H1 (cell line): ENCODE data around the gene ZBTB26. TPM values are rescaled to one million over a fixed set of nuclear protein-coding genes. Genes with fewer than 3 reads are reported as not detected.

Experiments
- CTCF ChIA-PET: fragments of 300-600 bp; sonication (Branson Sonifier 250); formaldehyde crosslinking; loops from one replicate; lab custom pipeline; 2021; ENCODE audit not compliant: partially characterized antibody; lab: Charles Lee
- POLR2A ChIA-PET: fragments of 300-600 bp; sonication (Branson Sonifier 250); formaldehyde crosslinking; loops from one replicate; lab custom pipeline; 2021; ENCODE audit warnings: inconsistent platforms; ENCODE audit not compliant: partially characterized antibody; lab: Charles Lee
- DNase-seq, 2 experiments: peaks; one replicate each; pipeline versions ENCODE4 v3.0.0 to v3.0.0-alpha.2; 2010 to 2022; ENCODE audit warnings: low spot score in 2 of 2, low read depth in 1 of 2, mixed read lengths in 1 of 2
- FAIRE-seq: peaks from 2 replicates; lab custom pipeline; 2011; peaks lifted over from hg19 to GRCh38; lab: Jason Lieb, UNC
- H2AFZ ChIP-seq: 2 replicates; pipeline ENCODE4 v1.8.1; 2012; ENCODE audit warnings: low read length, inconsistent platforms
- H2AK5ac ChIP-seq: 2 replicates; pipeline ENCODE4 v1.6.1; 2013; ENCODE audit warnings: low read depth, low read length
- H2BK120ac ChIP-seq: replicated peaks from 2 replicates; pipeline ENCODE3; 2013; ENCODE audit warnings: low read depth, low read length, inconsistent platforms
- H2BK12ac ChIP-seq: 2 replicates; pipeline ENCODE4 v1.6.1; 2013; ENCODE audit warnings: low read depth, low read length
- H2BK15ac ChIP-seq: 2 replicates; pipeline ENCODE4 v1.6.1; 2013; ENCODE audit warnings: low read length
- H2BK20ac ChIP-seq: 2 replicates; pipeline ENCODE4 v1.6.1; 2013; ENCODE audit warnings: low read length
- H2BK5ac ChIP-seq: 2 replicates; pipeline ENCODE4 v1.6.1; 2013; ENCODE audit warnings: low read depth, low read length
- H3K14ac ChIP-seq: 2 replicates; pipeline ENCODE4 v1.6.1; 2013; ENCODE audit warnings: inconsistent platforms; ENCODE audit not compliant: insufficient read length
- H3K18ac ChIP-seq: 2 replicates; pipeline ENCODE4 v1.6.1; 2013; ENCODE audit warnings: low read length; ENCODE audit errors: extremely low read depth
- H3K23ac ChIP-seq: 2 replicates; pipeline ENCODE4 v1.6.1; 2013; ENCODE audit warnings: inconsistent platforms; ENCODE audit not compliant: insufficient read length
- H3K23me2 ChIP-seq: 2 replicates; pipeline ENCODE4 v1.6.1; 2013; ENCODE audit warnings: low read depth, low read length
- H3K27ac ChIP-seq: 2 replicates; pipeline ENCODE4 v1.6.1; 2011; ENCODE audit warnings: low read depth, low read length, inconsistent platforms
- H3K27me3 ChIP-seq, 4 experiments: replicated peaks in 1 of 4; 1 replicate in 1 of 4; 2 replicates in 3 of 4; pipeline versions ENCODE4 v1.6.1 to v1.8.1; 2011 to 2013; ENCODE audit warnings: low read length in 3 of 4, mild to moderate bottlenecking in 3 of 4, inconsistent platforms in 2 of 4, mixed read lengths in 2 of 4, moderate library complexity in 1 of 4; ENCODE audit not compliant: control insufficient read depth in 3 of 4, insufficient read depth in 3 of 4; ENCODE audit errors: extremely low read depth in 1 of 4
- H3K36me3 ChIP-seq, 4 experiments: 2 replicates each; pipeline versions ENCODE4 v1.6.1 to v1.8.1; 2011 to 2013; ENCODE audit warnings: mild to moderate bottlenecking in 4 of 4, low read length in 3 of 4, moderate library complexity in 2 of 4, control low read depth in 1 of 4, inconsistent platforms in 1 of 4; ENCODE audit not compliant: insufficient read depth in 4 of 4, control insufficient read depth in 2 of 4
- H3K4ac ChIP-seq: replicated peaks from 2 replicates; pipeline ENCODE3; 2013; ENCODE audit warnings: low read length, low read depth, mixed read lengths, inconsistent platforms; ENCODE audit not compliant: insufficient read length
- H3K4me1 ChIP-seq, 4 experiments: replicated peaks in 1 of 4; 1 replicate in 1 of 4; 2 replicates in 3 of 4; pipeline versions ENCODE4 v1.6.1 to v1.8.1; 2011 to 2013; ENCODE audit warnings: low read length in 3 of 4, inconsistent platforms in 2 of 4, mixed read lengths in 1 of 4; ENCODE audit not compliant: insufficient read depth in 4 of 4, control insufficient read depth in 3 of 4
- H3K4me2 ChIP-seq, 2 experiments: 2 replicates each; pipeline versions ENCODE4 v1.6.1 to v1.8.1; 2011 to 2013; ENCODE audit warnings: low read depth in 2 of 2, low read length in 2 of 2, control low read depth in 1 of 2, inconsistent platforms in 1 of 2, mild to moderate bottlenecking in 1 of 2; ENCODE audit not compliant: insufficient read depth in 1 of 2
- H3K4me3 ChIP-seq, 4 experiments: fragments of 200-600, 300-600 bp in 1 of 4; sonication (generic), shearing (Covaris generic), sonication (Bioruptor Twin) in 1 of 4; 2 replicates each; pipeline versions ENCODE4 v1.5.1 to v1.8.1; 2011 to 2016; ENCODE audit warnings: low read length in 4 of 4, low read depth in 3 of 4, control low read depth in 2 of 4, inconsistent platforms in 2 of 4, mild to moderate bottlenecking in 2 of 4, mixed read lengths in 1 of 4, moderate library complexity in 1 of 4; ENCODE audit not compliant: insufficient read depth in 2 of 4; ENCODE audit errors: extremely low read depth in 1 of 4
- H3K56ac ChIP-seq: replicated peaks from 2 replicates; pipeline ENCODE3; 2013; ENCODE audit warnings: low read depth, mild to moderate bottlenecking, mixed read lengths, low read length, inconsistent platforms; ENCODE audit not compliant: insufficient read length
- H3K79me1 ChIP-seq: 2 replicates; pipeline ENCODE4 v1.6.1; 2013; ENCODE audit warnings: low read depth, low read length, control low read depth
- H3K79me2 ChIP-seq, 2 experiments: 2 replicates each; pipeline versions ENCODE4 v1.6.1 to v1.8.1; 2012 to 2013; ENCODE audit warnings: low read length in 2 of 2, mild to moderate bottlenecking in 2 of 2, inconsistent platforms in 1 of 2; ENCODE audit not compliant: insufficient read depth in 2 of 2, control insufficient read depth in 1 of 2
- H3K9ac ChIP-seq, 4 experiments: replicated peaks in 1 of 4; 1 replicate in 1 of 4; 2 replicates in 3 of 4; pipeline versions ENCODE4 v1.6.1 to v1.8.1; 2011 to 2013; ENCODE audit warnings: low read depth in 3 of 4, low read length in 3 of 4, control low read depth in 2 of 4, mild to moderate bottlenecking in 2 of 4, moderate library complexity in 2 of 4, inconsistent platforms in 1 of 4; ENCODE audit errors: extremely low read depth in 1 of 4
- H3K9me3 ChIP-seq, 2 experiments: 2 replicates each; pipeline versions ENCODE4 v1.6.1 to v1.8.1; 2012 to 2013; ENCODE audit warnings: mild to moderate bottlenecking in 2 of 2, moderate library complexity in 2 of 2, control low read depth in 1 of 2, inconsistent platforms in 1 of 2, low read depth in 1 of 2, low read length in 1 of 2, mixed read lengths in 1 of 2; ENCODE audit not compliant: insufficient read depth in 2 of 2
- H4K20me1 ChIP-seq, 2 experiments: replicated peaks in 1 of 2; 2 replicates each; pipeline versions ENCODE3 to v1.8.1; 2011 to 2013; ENCODE audit warnings: inconsistent platforms in 2 of 2, low read length in 2 of 2, mild to moderate bottlenecking in 1 of 2; ENCODE audit not compliant: insufficient read depth in 2 of 2, control insufficient read depth in 1 of 2
- H4K5ac ChIP-seq: 2 replicates; pipeline ENCODE4 v1.6.1; 2013; ENCODE audit warnings: low read length, low read depth, mixed read lengths, inconsistent platforms; ENCODE audit not compliant: insufficient read length
- H4K8ac ChIP-seq: 2 replicates; pipeline ENCODE4 v1.8.0; 2013; ENCODE audit warnings: mild to moderate bottlenecking, moderate library complexity, low read length, inconsistent platforms; ENCODE audit not compliant: insufficient read depth; ENCODE audit errors: extremely low read depth
- H4K91ac ChIP-seq: replicated peaks from 2 replicates; pipeline ENCODE3; 2013; ENCODE audit warnings: low read length, mixed read lengths, inconsistent platforms; ENCODE audit not compliant: insufficient read length
- E2F6 ChIP-seq: IDR thresholded peaks from 2 replicates; pipeline ENCODE4 v1.6.1; 2012; ENCODE audit warnings: inconsistent platforms
- GABPA ChIP-seq: IDR thresholded peaks from 2 replicates; pipeline ENCODE4 v1.6.1; 2011; ENCODE audit warnings: mild to moderate bottlenecking, low read length, moderate library complexity, borderline replicate concordance; ENCODE audit not compliant: insufficient read depth
- SAP30 ChIP-seq: fragments of 300-600 bp; sonication (generic); IDR thresholded peaks from 2 replicates; pipeline ENCODE4 v1.7.1; 2012; ENCODE audit warnings: low read length, moderate library complexity, mild to moderate bottlenecking, inconsistent platforms; ENCODE audit not compliant: insufficient read depth, insufficient replicate concordance
- SIN3A ChIP-seq, 2 experiments: IDR thresholded peaks in 1 of 2; conservative IDR thresholded peaks in 1 of 2; 2 replicates each; pipeline ENCODE4 v1.6.1; 2011 to 2012; ENCODE audit warnings: low read length in 2 of 2, improper control_type of control experiment in 1 of 2, low read depth in 1 of 2, mild to moderate bottlenecking in 1 of 2
- WGBS, 2 experiments: shearing (Covaris generic) in 1 of 2; methylation state at CpG; one replicate each; pipeline versions ENCODE4 v1.1.6 to v1.1.7; 2013 to 2015; ENCODE audit warnings: low lambda C conversion rate in 2 of 2, mixed read lengths in 2 of 2, inconsistent platforms in 1 of 2, low coverage in 1 of 2, missing lambda C conversion rate in 1 of 2; ENCODE audit not compliant: insufficient replicate concordance in 2 of 2, insufficient coverage in 1 of 2, insufficient read length in 1 of 2; ENCODE audit errors: extremely low coverage in 1 of 2, missing lambda C conversion rate in 1 of 2; 5-methylcytosine and 5-hydroxymethylcytosine counted together
- polyA plus RNA-seq, 7 experiments: library from polyadenylated mRNA; depleted of rRNA in 3 of 7; stranded (reverse) in 5 of 7; unstranded in 2 of 7; fragments of >200 nt in 5 of 7; fragments of 200-250 nt in 2 of 7; gene quantifications; 1 replicate in 5 of 7; 2 replicates in 1 of 7; 4 replicates in 1 of 7; pipeline versions ENCODE4 v1.2.1 to v1.2.3, GENCODE V29; 2011 to 2013; ENCODE audit warnings: missing spikeins in 2 of 7, mixed read lengths in 2 of 7
- total RNA-seq: library from RNA; stranded (reverse); fragmentation: NEBNext Ultra II Directional; extraction: Animal tissue kit (Norgen Biotek cat#: 25700); gene quantifications from 2 replicates; pipeline ENCODE4 v1.2.1, GENCODE V29; 2021

ZBTB26 gene
- total and polyA plus RNA-seq, 2 of the 8 experiments (the other 6 are each of a cell fraction or from before 2014, with no cell fraction given), result 5.7 to 7.4 TPM

- Histone ChIP-seq H3K56ac (no peak overlapping the region), H3K14ac (no peak overlapping the region), H4K91ac (no peak overlapping the region), H3K4me3 (peak overlapping the region in 2 of 4 experiments; percentile 99 to 100; a peak in 4 of 8 replicates), H3K4me1 (peaks cover 0 to 6% (median under 1%) of the 10 kb centered on the region in 4 experiments; a peak in 4 of 7 replicates), H2BK120ac (no peak overlapping the region), H2BK15ac (no peak overlapping the region), H2BK5ac (no peak overlapping the region), H3K27me3 (no peaks in the 10 kb centered on the region), H3K9ac (no peak overlapping the region; a peak in 1 of 7 replicates), H4K20me1 (peaks cover 0 to 2% of the 10 kb centered on the region in 2 experiments), H3K36me3 (no peaks in the 10 kb centered on the region), H2AK5ac (no peak overlapping the region), H2BK12ac (no peak overlapping the region), H3K9me3 (no peaks in the 10 kb centered on the region), H3K27ac (no peak overlapping the region), H2BK20ac (no peak overlapping the region), H3K23ac (no peak overlapping the region), H4K8ac (no peak overlapping the region), H3K23me2 (peaks cover 14% of the 10 kb centered on the region), H3K4ac (no peak overlapping the region), H3K18ac (no peak overlapping the region), H3K4me2 (peak overlapping the region; percentile 73 to 98), H2AFZ (no peak overlapping the region), H3K79me1 (no peaks in the 10 kb centered on the region), H3K79me2 (peaks cover 5 to 78% of the 10 kb centered on the region in 2 experiments), H4K5ac (no peak overlapping the region)
- POLR2A ChIA-PET, result interaction anchor here (1.1 to 5.3 kb wide), 4 partner anchors 8 to 25 kb away, joined by 4 to 79 read pairs (median 41); partner anchors contain the start of genes RABGAP1, RC3H2 and ZBTB6
- no peak for FAIRE-seq
- 81% methylated on average over 1 of the region's 1 CpG; no CpG with 5 or more reads in 1 of the 2 experiments for WGBS, 2 experiments
- CTCF ChIA-PET, result interaction anchor here (0.6 to 1.9 kb wide), 6 partner anchors 9 to 32 kb away, joined by 3 to 6 read pairs (median 4); partner anchors contain the start of genes RC3H2 and ZBTB6
- TF ChIP-seq SIN3A (conservative IDR thresholded peaks at IDR 0.05 in 1 of 2, IDR thresholded peaks at IDR 0.05 in 1 of 2; ENCODE audit: low read depth in 1 of 2, low read length in 2 of 2) (no peak), GABPA (no peak), E2F6 (no peak), SAP30 (no peak)
- no peak for DNase-seq
These were observed 1.4 kb downstream of the ZBTB26 start for GRCh38 chr9:122929796-122930354.
